RWPE2 (cell line): ENCODE results near the gene MMUT.

Experiments
- ATAC-seq: fragments of 200-7000 bp; cut with Tn5 transposase; 3 replicates; pipeline ENCODE4 v1.9.1; 2021; ENCODE audit warnings: low read depth
- DNase-seq: peaks from one replicate; pipeline ENCODE4 v3.0.0-alpha.2; 2020; ENCODE audit warnings: low spot score
- H3K27ac ChIP-seq: fragments of 450-650 bp; 2 replicates; pipeline ENCODE4 v1.5.1; 2017; ENCODE audit warnings: mild to moderate bottlenecking; ENCODE audit not compliant: poor library complexity, severe bottlenecking
- H3K27me3 ChIP-seq: fragments of 250-450 bp; sonication (Bioruptor Pico); 2 replicates; pipeline ENCODE4 v1.5.1; 2021; ENCODE audit warnings: mild to moderate bottlenecking, moderate library complexity; ENCODE audit not compliant: insufficient read depth, poor library complexity, severe bottlenecking
- H3K36me3 ChIP-seq: fragments of 250-450 bp; sonication (Bioruptor Pico); 2 replicates; pipeline ENCODE4 v1.5.1; 2020; ENCODE audit warnings: low read depth, mild to moderate bottlenecking, moderate library complexity
- H3K4me1 ChIP-seq: fragments of 250-450 bp; sonication (Bioruptor Pico); 2 replicates; pipeline ENCODE4 v1.5.1; 2021; ENCODE audit warnings: mild to moderate bottlenecking, moderate library complexity; ENCODE audit not compliant: insufficient read depth, poor library complexity, severe bottlenecking
- H3K4me3 ChIP-seq: fragments of 250-450 bp; sonication (Bioruptor Pico); 2 replicates; pipeline ENCODE4 v1.5.1; 2021; ENCODE audit warnings: mild to moderate bottlenecking, moderate library complexity; ENCODE audit not compliant: severe bottlenecking
- H3K9me3 ChIP-seq: fragments of 250-450 bp; sonication (Bioruptor Pico); 2 replicates; pipeline ENCODE4 v1.5.1; 2021; ENCODE audit warnings: mild to moderate bottlenecking, moderate library complexity; ENCODE audit not compliant: severe bottlenecking
- CTCF ChIP-seq: fragments of 450-650 bp; IDR thresholded peaks from one replicate; pipeline ENCODE4 v1.5.1; 2017; ENCODE audit warnings: mild to moderate bottlenecking, moderate library complexity; ENCODE audit not compliant: poor library complexity, severe bottlenecking

The MMUT gene

GRCh38 chr6:49457771-49458170, 5.3 kb downstream of the MMUT start:
- Histone ChIP-seq H3K36me3 (peaks cover 47% of the 10 kb centered on the region), H3K27me3 (no peaks in the 10 kb centered on the region), H3K9me3 (no peaks in the 10 kb centered on the region), H3K4me1 (peaks cover 6% of the 10 kb centered on the region), H3K4me3 (no peak overlapping the region), H3K27ac (no peak overlapping the region)
- ATAC-seq (no peak), DNase-seq (no peak)
- no peak for TF ChIP-seq CTCF

GRCh38 chr6:49454787-49455709, 8.0 kb downstream of the MMUT start:
- H3K36me3 ChIP-seq = peaks cover 74% of the 10 kb centered on the region
- H3K27me3 ChIP-seq = no peaks in the 10 kb centered on the region
- ATAC-seq (no peak), DNase-seq (no peak)
- TF ChIP-seq CTCF = no peak
- H3K4me1 ChIP-seq = no peaks in the 10 kb centered on the region
- H3K4me3 ChIP-seq = no peak overlapping the region
- no peak overlapping the region for H3K27ac ChIP-seq
- no peaks in the 10 kb centered on the region for H3K9me3 ChIP-seq

GRCh38 chr6:49453221-49453620, 9.8 kb downstream of the MMUT start:
- no peak for ATAC-seq
- Histone ChIP-seq H3K4me1 (no peaks in the 10 kb centered on the region), H3K27me3 (no peaks in the 10 kb centered on the region), H3K27ac (no peak overlapping the region), H3K4me3 (no peak overlapping the region), H3K36me3 (peaks cover 75% of the 10 kb centered on the region), H3K9me3 (no peaks in the 10 kb centered on the region)
- DNase-seq = no peak
- peak; percentile 64 for TF ChIP-seq CTCF

GRCh38 chr6:49430866-49431265, 32.2 kb downstream of the MMUT start:
- Histone ChIP-seq H3K27me3 (no peaks in the 10 kb centered on the region), H3K27ac (no peak overlapping the region), H3K4me1 (no peaks in the 10 kb centered on the region), H3K4me3 (no peak overlapping the region), H3K36me3 (peaks cover 44% of the 10 kb centered on the region), H3K9me3 (no peaks in the 10 kb centered on the region)
- ATAC-seq (no peak), DNase-seq (no peak)
- no peak for TF ChIP-seq CTCF

GRCh38 chr6:49430187-49430586, 32.9 kb downstream of the MMUT start:
- no peak overlapping the region for H3K27ac ChIP-seq
- no peaks in the 10 kb centered on the region for H3K9me3 ChIP-seq
- no peak for DNase-seq
- H3K4me1 ChIP-seq = no peaks in the 10 kb centered on the region
- TF ChIP-seq CTCF = no peak
- ATAC-seq = no peak
- H3K4me3 ChIP-seq = no peak overlapping the region
- H3K36me3 ChIP-seq = peaks cover 37% of the 10 kb centered on the region
- H3K27me3 ChIP-seq = no peaks in the 10 kb centered on the region
